ENCODE data around the gene KPNA4.

KPNA4 gene

GRCh38 chr3:160470181-160470580, 95.2 kb downstream of the KPNA4 start:
- Histone ChIP-seq H3K4me2 (ENCODE audit: low read length) (no peak overlapping the region), H3K9me3 (ENCODE audit: low read length) (peaks cover 21% of the 10 kb centered on the region), H3K4me3 (ENCODE audit: low read depth, low read length, poor library complexity, severe bottlenecking) (no peak overlapping the region), H3K4me1 (ENCODE audit: insufficient read depth, low read length, severe bottlenecking) (no peaks in the 10 kb centered on the region), H3K9ac (ENCODE audit: low read length) (no peak overlapping the region), H3K36me3 (ENCODE audit: insufficient read depth, low read length) (no peaks in the 10 kb centered on the region), H3K9me2 (ENCODE audit: low read depth, low read length) (no peaks in the 10 kb centered on the region), H2AFZ (ENCODE audit: low read length) (no peak overlapping the region), H3K27ac (ENCODE audit: low read depth, low read length, poor library complexity, severe bottlenecking) (no peak overlapping the region), H4K20me1 (ENCODE audit: insufficient read depth, low read length) (no peaks in the 10 kb centered on the region), H3K27me3 (ENCODE audit: insufficient read depth, low read length) (no peaks in the 10 kb centered on the region; the same call in 1 of the 2 replicates), H3K79me2 (ENCODE audit: insufficient read depth, low read length) (no peaks in the 10 kb centered on the region), H3F3A (ENCODE audit: insufficient read depth, low read length) (no peaks in the 10 kb centered on the region)
- TF ChIP-seq CTCF (IDR thresholded peaks at IDR 0.05; ENCODE audit: low read length) (no peak), EZH2 (IDR thresholded peaks at IDR 0.05; ENCODE audit: borderline replicate concordance, low read length) (no peak)

- TF ChIP-seq EZH2 (IDR thresholded peaks at IDR 0.05; ENCODE audit: borderline replicate concordance, low read length) (no peak), CTCF (IDR thresholded peaks at IDR 0.05; ENCODE audit: low read length) (no peak)
- no peaks in the 10 kb centered on the region for H3K36me3 ChIP-seq (ENCODE audit: insufficient read depth, low read length)
Measured at GRCh38 chr3:160464971-160465370, 100.4 kb downstream of the KPNA4 start.

GRCh38 chr3:160464321-160464720, 101.0 kb downstream of the KPNA4 start:
- no peak overlapping the region for H2AFZ ChIP-seq (ENCODE audit: low read length)
- no peaks in the 10 kb centered on the region for H3K4me1 ChIP-seq (ENCODE audit: insufficient read depth, low read length, severe bottlenecking)
- H3K4me2 ChIP-seq (ENCODE audit: low read length) = no peak overlapping the region
- no peaks in the 10 kb centered on the region for H3K9me2 ChIP-seq (ENCODE audit: low read depth, low read length)
- H3K9ac ChIP-seq (ENCODE audit: low read length) = no peak overlapping the region
- H3K27me3 ChIP-seq (ENCODE audit: insufficient read depth, low read length) = no peaks in the 10 kb centered on the region; the same call in 1 of the 2 replicates
- TF ChIP-seq EZH2 (IDR thresholded peaks at IDR 0.05; ENCODE audit: borderline replicate concordance, low read length) = no peak
- TF ChIP-seq CTCF (IDR thresholded peaks at IDR 0.05; ENCODE audit: low read length) = no peak
- no peaks in the 10 kb centered on the region for H4K20me1 ChIP-seq (ENCODE audit: insufficient read depth, low read length)
- no peaks in the 10 kb centered on the region for H3K79me2 ChIP-seq (ENCODE audit: insufficient read depth, low read length)
- no peak overlapping the region for H3K4me3 ChIP-seq (ENCODE audit: low read depth, low read length, poor library complexity, severe bottlenecking)
- H3F3A ChIP-seq (ENCODE audit: insufficient read depth, low read length) = no peaks in the 10 kb centered on the region
- peaks cover 4% of the 10 kb centered on the region; the same call in 1 of the 2 replicates for H3K9me3 ChIP-seq (ENCODE audit: low read length)
- H3K27ac ChIP-seq (ENCODE audit: low read depth, low read length, poor library complexity, severe bottlenecking) = no peak overlapping the region
- H3K36me3 ChIP-seq (ENCODE audit: insufficient read depth, low read length) = no peaks in the 10 kb centered on the region

More at GRCh38 chr3:160464971-160465370, 100.4 kb downstream of the KPNA4 start:
- Histone ChIP-seq H3K9me3 (ENCODE audit: low read length) (peaks cover 7% of the 10 kb centered on the region; the same call in 1 of the 2 replicates), H3K9ac (ENCODE audit: low read length) (no peak overlapping the region), H2AFZ (ENCODE audit: low read length) (no peak overlapping the region), H3K9me2 (ENCODE audit: low read depth, low read length) (no peaks in the 10 kb centered on the region), H3F3A (ENCODE audit: insufficient read depth, low read length) (no peaks in the 10 kb centered on the region), H3K4me1 (ENCODE audit: insufficient read depth, low read length, severe bottlenecking) (no peaks in the 10 kb centered on the region), H4K20me1 (ENCODE audit: insufficient read depth, low read length) (no peaks in the 10 kb centered on the region), H3K79me2 (ENCODE audit: insufficient read depth, low read length) (no peaks in the 10 kb centered on the region), H3K4me2 (ENCODE audit: low read length) (no peak overlapping the region), H3K27ac (ENCODE audit: low read depth, low read length, poor library complexity, severe bottlenecking) (no peak overlapping the region), H3K4me3 (ENCODE audit: low read depth, low read length, poor library complexity, severe bottlenecking) (no peak overlapping the region), H3K27me3 (ENCODE audit: insufficient read depth, low read length) (no peaks in the 10 kb centered on the region; the same call in 1 of the 2 replicates)

Measured in OCI-LY1 (cell line).